ENCODE data around the gene TRH. TPM values are rescaled to one million over a fixed set of nuclear protein-coding genes. Genes with fewer than 3 reads are reported as not detected.

The TRH gene
- total RNA-seq, 1 donor from 2014 or later: not detected

DNA sequence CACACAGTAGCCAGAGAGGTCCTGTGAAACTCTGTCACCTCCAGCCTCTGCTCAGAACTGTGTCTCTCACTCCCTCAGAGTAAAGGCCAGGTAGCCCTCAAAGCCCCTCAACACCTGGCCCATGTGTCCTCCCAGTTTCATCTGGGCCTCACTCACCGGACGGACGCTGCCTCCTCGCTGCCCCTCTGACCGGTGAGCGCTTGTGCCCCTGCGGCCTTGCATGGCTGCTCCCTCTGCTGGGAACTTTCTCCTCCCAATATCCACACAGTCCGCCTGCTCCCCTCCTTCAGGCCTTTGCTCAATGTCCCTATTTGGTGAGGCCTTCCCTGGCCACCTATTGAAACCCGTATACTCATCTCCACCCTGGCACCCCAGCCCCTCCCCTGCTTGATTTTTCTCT, 36.8 kb upstream of the TRH start:
- H3K27me3 ChIP-seq (ENCODE audit: control insufficient read depth, insufficient read depth, low read length): no peaks in the 10 kb centered on the region
- no peak overlapping the region for H3K4me3 ChIP-seq (ENCODE audit: low read depth, low read length)
- no peak for FAIRE-seq
- TF ChIP-seq, protein P1, sequence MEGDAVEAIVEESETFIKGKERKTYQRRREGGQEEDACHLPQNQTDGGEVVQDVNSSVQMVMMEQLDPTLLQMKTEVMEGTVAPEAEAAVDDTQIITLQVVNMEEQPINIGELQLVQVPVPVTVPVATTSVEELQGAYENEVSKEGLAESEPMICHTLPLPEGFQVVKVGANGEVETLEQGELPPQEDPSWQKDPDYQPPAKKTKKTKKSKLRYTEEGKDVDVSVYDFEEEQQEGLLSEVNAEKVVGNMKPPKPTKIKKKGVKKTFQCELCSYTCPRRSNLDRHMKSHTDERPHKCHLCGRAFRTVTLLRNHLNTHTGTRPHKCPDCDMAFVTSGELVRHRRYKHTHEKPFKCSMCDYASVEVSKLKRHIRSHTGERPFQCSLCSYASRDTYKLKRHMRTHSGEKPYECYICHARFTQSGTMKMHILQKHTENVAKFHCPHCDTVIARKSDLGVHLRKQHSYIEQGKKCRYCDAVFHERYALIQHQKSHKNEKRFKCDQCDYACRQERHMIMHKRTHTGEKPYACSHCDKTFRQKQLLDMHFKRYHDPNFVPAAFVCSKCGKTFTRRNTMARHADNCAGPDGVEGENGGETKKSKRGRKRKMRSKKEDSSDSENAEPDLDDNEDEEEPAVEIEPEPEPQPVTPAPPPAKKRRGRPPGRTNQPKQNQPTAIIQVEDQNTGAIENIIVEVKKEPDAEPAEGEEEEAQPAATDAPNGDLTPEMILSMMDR (IDR thresholded peaks at IDR 0.05; ENCODE audit: insufficient read depth, low read length, severe bottlenecking): no peak
- DNase-seq (ENCODE audit: low read depth): no peak
- no peaks in the 10 kb centered on the region for H3K36me3 ChIP-seq (ENCODE audit: control insufficient read depth, insufficient read depth, low read length)

DNA sequence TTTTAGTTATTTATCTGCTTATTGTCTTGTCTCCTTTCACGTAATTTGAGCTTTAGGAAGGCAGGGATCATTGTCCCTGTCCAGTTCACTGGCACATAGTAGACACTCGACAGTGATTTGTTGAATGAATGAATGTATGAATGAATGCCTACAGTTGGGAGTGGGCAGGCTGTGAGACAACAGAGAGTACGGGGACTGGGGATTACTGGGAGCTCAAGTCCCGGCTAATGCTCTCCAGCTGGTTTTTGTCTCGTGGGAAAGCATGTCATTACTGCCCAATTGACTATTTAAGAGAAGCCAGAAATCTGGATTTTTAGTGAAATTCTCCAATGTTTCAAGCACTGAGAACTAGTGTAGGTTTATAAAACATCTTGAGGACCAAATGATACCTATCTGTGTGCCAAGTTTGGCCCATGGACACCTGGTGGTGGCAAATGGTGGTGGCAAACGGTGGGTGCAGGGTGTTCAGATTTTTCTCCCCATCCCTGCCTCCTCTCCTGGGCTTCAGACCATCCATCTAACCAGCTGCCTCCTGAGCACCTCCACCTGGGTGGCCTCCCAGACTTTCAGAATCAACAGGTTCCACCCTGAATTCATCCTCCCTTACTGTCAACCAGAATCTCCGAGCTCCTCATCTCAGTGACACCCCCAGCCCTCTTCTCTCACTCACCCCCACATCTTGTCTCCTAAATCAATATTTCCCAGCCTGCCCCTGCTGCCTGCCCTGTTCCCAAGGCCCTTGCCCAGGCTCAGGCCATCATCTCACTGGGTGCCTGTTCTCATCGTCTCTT, 36.2 kb upstream of the TRH start:
- Histone ChIP-seq H3K36me3 (ENCODE audit: control insufficient read depth, insufficient read depth, low read length) (no peaks in the 10 kb centered on the region), H3K4me3 (ENCODE audit: low read depth, low read length) (no peak overlapping the region), H3K27me3 (ENCODE audit: control insufficient read depth, insufficient read depth, low read length) (no peaks in the 10 kb centered on the region)
- no peak for DNase-seq (ENCODE audit: low read depth)
- TF ChIP-seq, protein P1 (IDR thresholded peaks at IDR 0.05; ENCODE audit: insufficient read depth, low read length, severe bottlenecking): no peak
- FAIRE-seq: no peak

DNA sequence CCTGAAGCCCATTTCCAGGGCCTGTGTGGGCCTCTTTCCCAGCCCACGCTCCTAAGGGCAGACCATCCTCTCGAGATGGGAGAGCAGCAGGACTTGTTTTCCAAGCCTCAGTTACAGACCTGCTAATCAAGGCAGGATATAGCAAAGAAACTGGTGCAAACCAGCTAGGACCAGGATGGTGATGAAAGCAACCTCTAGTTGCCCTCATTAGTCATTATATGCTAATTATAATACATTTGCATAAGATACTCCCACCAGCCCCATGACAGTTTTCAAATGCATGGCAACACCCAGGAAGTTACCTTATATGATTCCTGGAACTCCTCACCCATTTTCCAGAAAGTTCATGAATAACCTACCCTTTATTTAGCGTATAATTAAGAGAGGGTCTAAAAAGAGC, 34.4 kb upstream of the TRH start:
- Histone ChIP-seq H3K36me3 (ENCODE audit: control insufficient read depth, insufficient read depth, low read length) (no peaks in the 10 kb centered on the region), H3K4me3 (ENCODE audit: low read depth, low read length) (no peak overlapping the region), H3K27me3 (ENCODE audit: control insufficient read depth, insufficient read depth, low read length) (no peaks in the 10 kb centered on the region)
- peak; percentile 31 for DNase-seq (ENCODE audit: low read depth)
- no peak for FAIRE-seq
- TF ChIP-seq, protein P1 (IDR thresholded peaks at IDR 0.05; ENCODE audit: insufficient read depth, low read length, severe bottlenecking): no peak

DNA sequence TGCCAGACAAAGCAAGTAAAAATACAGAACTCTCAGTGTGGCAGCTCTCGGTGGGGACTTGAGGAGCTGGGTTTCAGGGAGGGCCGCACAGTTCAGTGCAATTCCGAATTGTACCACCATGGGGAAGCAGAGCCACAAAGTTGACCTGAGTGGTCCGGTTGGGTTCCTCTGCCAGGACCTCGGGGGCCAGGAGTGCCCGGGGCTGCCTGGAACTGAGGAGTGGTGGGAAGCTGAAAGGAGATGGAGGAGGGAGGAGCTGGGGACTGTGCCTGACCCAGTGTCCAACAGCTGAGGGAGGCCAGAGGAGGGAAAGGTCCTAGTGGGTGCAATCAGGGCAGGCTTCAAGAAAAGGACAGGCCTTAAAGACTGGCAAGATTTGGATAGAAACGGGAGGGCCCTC, 32.2 kb upstream of the TRH start:
- peak; percentile 48 for DNase-seq (ENCODE audit: low read depth)
- TF ChIP-seq, protein P1 (IDR thresholded peaks at IDR 0.05; ENCODE audit: insufficient read depth, low read length, severe bottlenecking): peak; percentile 78
- peaks cover 2% of the 10 kb centered on the region for H3K27me3 ChIP-seq (ENCODE audit: control insufficient read depth, insufficient read depth, low read length)
- no peak overlapping the region for H3K4me3 ChIP-seq (ENCODE audit: low read depth, low read length)
- no peak for FAIRE-seq
- H3K36me3 ChIP-seq (ENCODE audit: control insufficient read depth, insufficient read depth, low read length): no peaks in the 10 kb centered on the region

DNA sequence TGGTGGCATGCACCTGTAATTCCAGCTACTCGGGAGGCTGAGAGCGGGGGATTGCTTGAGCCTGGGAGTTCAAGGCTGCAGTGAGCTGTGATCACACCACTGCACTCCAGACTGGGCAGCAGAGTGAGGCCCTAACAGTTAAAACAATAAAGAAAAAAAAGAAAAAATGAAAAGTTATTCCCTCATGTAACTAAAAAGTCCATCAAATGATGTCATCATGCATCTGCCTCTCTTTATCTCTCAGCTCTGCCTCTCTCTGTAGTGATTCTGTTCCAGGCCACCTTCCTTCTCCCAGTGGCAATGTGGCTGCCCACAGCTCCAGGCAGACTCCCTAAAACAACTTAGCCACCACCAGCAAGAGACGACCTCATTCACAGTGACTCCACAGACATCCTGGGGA, 31.5 kb upstream of the TRH start:
- DNase-seq (ENCODE audit: low read depth) (no peak), FAIRE-seq (no peak)
- Histone ChIP-seq H3K27me3 (ENCODE audit: control insufficient read depth, insufficient read depth, low read length) (peaks cover 2% of the 10 kb centered on the region), H3K4me3 (ENCODE audit: low read depth, low read length) (no peak overlapping the region), H3K36me3 (ENCODE audit: control insufficient read depth, insufficient read depth, low read length) (no peaks in the 10 kb centered on the region)
- TF ChIP-seq, protein P1 (IDR thresholded peaks at IDR 0.05; ENCODE audit: insufficient read depth, low read length, severe bottlenecking): no peak

DNA sequence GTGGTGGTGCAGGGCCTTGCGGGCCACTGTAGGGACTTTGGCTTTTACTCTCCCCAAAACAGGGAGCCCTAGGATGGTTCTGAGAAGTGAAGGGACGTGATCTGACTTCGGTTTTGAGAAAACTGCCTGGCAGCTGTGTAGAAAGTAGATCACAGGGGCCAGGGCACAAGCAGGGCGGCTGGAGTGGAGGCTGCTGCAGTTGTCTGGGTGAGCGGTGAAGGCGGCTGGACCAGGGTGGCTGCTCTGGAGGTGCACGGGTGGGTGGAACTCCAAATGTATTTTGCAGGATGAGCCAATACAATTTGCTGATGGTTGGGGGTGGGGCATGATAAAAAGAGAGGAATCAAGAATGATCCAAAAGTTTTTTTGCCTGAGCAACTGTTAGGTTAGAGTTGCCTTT, 29.8 kb upstream of the TRH start:
- FAIRE-seq: no peak
- no peak overlapping the region for H3K4me3 ChIP-seq (ENCODE audit: low read depth, low read length)

More for the DNA sequence above, 29.8 kb upstream of the TRH start:
- peaks cover 2% of the 10 kb centered on the region for H3K27me3 ChIP-seq (ENCODE audit: control insufficient read depth, insufficient read depth, low read length)
- no peak for DNase-seq (ENCODE audit: low read depth)
- H3K36me3 ChIP-seq (ENCODE audit: control insufficient read depth, insufficient read depth, low read length): no peaks in the 10 kb centered on the region
- TF ChIP-seq, protein P1 (IDR thresholded peaks at IDR 0.05; ENCODE audit: insufficient read depth, low read length, severe bottlenecking): no peak

Data from bronchial epithelial cell (primary cell).